Heart left ventricle (tissue), 16 donors: ENCODE results near the gene SPI1. TPM values are rescaled to one million over a fixed set of nuclear protein-coding genes. Genes with fewer than 3 reads are reported as not detected.

Experiments used
- ATAC-seq, 4 donors: fragments of 200-7000 bp; cut with Tn5 transposase; one replicate each; pipeline ENCODE4 v1.9.1; 2020 to 2022; ENCODE audit warnings: moderate library complexity in 4 of 4, mild to moderate bottlenecking in 3 of 4, moderate number of reproducible peaks in 1 of 4
- DNase-seq, 5 donors: peaks; one replicate each; pipeline ENCODE4 v3.0.0-alpha.2; 2020
- H3K27ac ChIP-seq, 12 donors: fragments of 200-600 bp; sonication (generic) in 4 of 12; one replicate each; pipeline versions ENCODE4 v1.5.0 to v1.8.0; 2016 to 2022; ENCODE audit warnings: mild to moderate bottlenecking in 2 of 12
- H3K27me3 ChIP-seq, 9 donors: fragments of 200-600 bp; sonication (generic) in 2 of 9; one replicate each; pipeline versions ENCODE4 v1.5.1 to v1.8.0; 2016 to 2022; ENCODE audit warnings: mild to moderate bottlenecking in 3 of 9
- H3K36me3 ChIP-seq, 9 donors: fragments of 200-600 bp; sonication (generic) in 2 of 9; one replicate each; pipeline versions ENCODE4 v1.5.0 to v1.8.0; 2018 to 2022; ENCODE audit warnings: mild to moderate bottlenecking in 2 of 9
- H3K4me1 ChIP-seq, 12 donors: fragments of 200-600 bp; sonication (generic) in 4 of 12; one replicate each; pipeline versions ENCODE4 v1.5.0 to v1.8.0; 2016 to 2022; ENCODE audit warnings: mild to moderate bottlenecking in 3 of 12
- H3K4me3 ChIP-seq, 12 donors: fragments of 200-600 bp; sonication (generic) in 4 of 12; one replicate each; pipeline versions ENCODE4 v1.5.0 to v1.8.0; 2017 to 2022; ENCODE audit warnings: mild to moderate bottlenecking in 9 of 12, moderate library complexity in 4 of 12
- H3K9me3 ChIP-seq, 12 donors: fragments of 200-600 bp; sonication (generic) in 4 of 12; one replicate each; pipeline versions ENCODE4 v1.5.0 to v1.8.0; 2016 to 2022; ENCODE audit warnings: mild to moderate bottlenecking in 1 of 12
- CTCF ChIP-seq, 12 donors: fragments of 200-600 bp; sonication (generic) in 4 of 12; IDR thresholded peaks; one replicate each; pipeline versions ENCODE4 v1.5.0 to v1.8.0; 2018 to 2022; ENCODE audit warnings: antibody characterized with exemption in 12 of 12, mild to moderate bottlenecking in 5 of 12
- POLR2A ChIP-seq, 2 donors: fragments of 450-650 bp; IDR thresholded peaks; one replicate each; pipeline ENCODE4 v1.6.1; 2017; ENCODE audit warnings: antibody characterized with exemption in 2 of 2, mild to moderate bottlenecking in 2 of 2, moderate library complexity in 2 of 2
- WGBS, 4 donors: extraction: QIAGEN DNeasy Blood & Tissue Kit in 2 of 4; methylation state at CpG; one replicate each; pipeline versions ENCODE4 v1.1.5 to v1.1.7; 2013 to 2018; 5-methylcytosine and 5-hydroxymethylcytosine counted together
- intact Hi-C, 10 donors: fragments of 100-400 bp; cut with DNase I; formaldehyde crosslinking; loops; one replicate each; pipeline versions ENCODE4 v1.11.1 to v1.14.2; 2022
- polyA plus RNA-seq, 2 donors: library from polyadenylated mRNA; stranded (reverse); fragments of 200-250 nt; gene quantifications; one replicate each; pipeline ENCODE4 v1.2.3, GENCODE V29; 2013
- total RNA-seq, 9 donors: library from RNA; depleted of rRNA in 2 of 9; stranded (reverse); fragments of >200 nt in 2 of 9; fragmentation: NEBNext Ultra II Directional in 3 of 9; extraction: Animal tissue kit (Norgen Biotek cat#: 25700) in 3 of 9; gene quantifications; one replicate each; pipeline versions ENCODE4 v1.1.0 to v1.2.4, GENCODE V29; 2016 to 2023
- donor health status: ischemic (EF 13 %, LVEDD 7.1; RV severe dilation, severe dysfunction).
- donor health status: healthy with polysubstance abuse.
- donor health status: DM: no; HTN: yes; CAD: no.
- donor health status: DM: no; HTN: no; CAD: no.
- donor health status: ischemic (EF 25% LVEDD 6.9; RV normal size, moderate dysfunction).
- donor health status: ischemic (EF 25% LVEDD 5.7; RV mildly dilated, moderate dysfunction).
- donor health status: healthy.
- donor health status: DM: yes; HTN: yes; CAD: no.
- donor health status: ischemic (EF 35%, LVEDD 5.7; RV mildly dilated, moderate dysfunction).
- donor health status: nonischemic (EF 11% LVEDD 7.7; RV severe dilation, severe dysfunction).
- donor health status: DM: yes; HTN: yes; CAD: no.
- donor health status: PGD.
- donor health status: ischemic (EF 29% LVEDD 5.4; RV normal size, mild dysfunction).
- donor health status: nonischemic (EF 23%, LVEDD 6.1; RV moderate dilation, normal function).

SPI1 gene
- total and polyA plus RNA-seq, 11 donors: 2.8 to 78.9 (median 8.1) TPM

GRCh38 chr11:47357985-47358730, 20.2 kb downstream of the SPI1 start:
- H3K27me3 ChIP-seq: no peaks in the 10 kb centered on the region
- H3K36me3 ChIP-seq: peaks cover 0 to 10% (median 0%) of the 10 kb centered on the region in 9 donors
- H3K27ac ChIP-seq: no peak overlapping the region
- ATAC-seq (no peak), DNase-seq (peak in 1 of 5 donors; percentile 23)
- TF ChIP-seq CTCF (IDR thresholded peaks at IDR 0.05): no peak
- no peak for TF ChIP-seq POLR2A (IDR thresholded peaks at IDR 0.05)
- H3K4me1 ChIP-seq: peaks cover 0 to 44% (median 6%) of the 10 kb centered on the region in 12 donors
- H3K9me3 ChIP-seq: no peaks in the 10 kb centered on the region
- intact Hi-C loops: loop anchor here in 6 of 10 donors (5.0 to 10.0 kb wide), 10 partner anchors 71 to 473 kb away; partner anchors contain the start of genes NR1H3 (in 2 of the 6), ARFGAP2 (in 1 of the 6) and MADD (in 1 of the 6)
- no peak overlapping the region for H3K4me3 ChIP-seq
- WGBS, 4 donors: 90 to 94% (median 92%) methylated on average over 6 of the region's 6 CpGs

- Histone ChIP-seq H3K36me3 (peaks cover 0 to 10% (median 0%) of the 10 kb centered on the region in 9 donors), H3K4me3 (no peak overlapping the region), H3K27ac (no peak overlapping the region), H3K27me3 (no peaks in the 10 kb centered on the region), H3K4me1 (peaks cover 0 to 44% (median 7%) of the 10 kb centered on the region in 12 donors), H3K9me3 (no peaks in the 10 kb centered on the region)
- TF ChIP-seq POLR2A (IDR thresholded peaks at IDR 0.05) (no peak), CTCF (IDR thresholded peaks at IDR 0.05) (no peak)
- no peak for ATAC-seq
- 90 to 100% (median 96%) methylated on average over 1 of the region's 1 CpG for WGBS, 4 donors
- intact Hi-C loops: loop anchor here in 6 of 10 donors (5.0 to 10.0 kb wide), 10 partner anchors 70 to 472 kb away; partner anchors contain the start of genes NR1H3 (in 2 of the 6), ARFGAP2 (in 1 of the 6) and MADD (in 1 of the 6)
- DNase-seq: no peak
These were observed 21.4 kb downstream of the SPI1 start for GRCh38 chr11:47356998-47357329.

GRCh38 chr11:47356129-47356997, 22.0 kb downstream of the SPI1 start:
- TF ChIP-seq CTCF (IDR thresholded peaks at IDR 0.05) (no peak), POLR2A (IDR thresholded peaks at IDR 0.05) (no peak)
- H3K27ac ChIP-seq: no peak overlapping the region
- H3K4me3 ChIP-seq: no peak overlapping the region
- H3K9me3 ChIP-seq: no peaks in the 10 kb centered on the region
- peak in 2 of 5 donors; percentile 17 to 23 for DNase-seq
- intact Hi-C loops: loop anchor here in 6 of 10 donors (5.0 to 10.0 kb wide), 10 partner anchors 69 to 472 kb away; partner anchors contain the start of genes NR1H3 (in 2 of the 6), ARFGAP2 (in 1 of the 6) and MADD (in 1 of the 6)
- H3K36me3 ChIP-seq: peaks cover 0 to 7% (median 0%) of the 10 kb centered on the region in 9 donors
- 83 to 95% (median 90%) methylated on average over 9 of the region's 9 CpGs for WGBS, 4 donors
- H3K4me1 ChIP-seq: peaks cover 0 to 41% (median 7%) of the 10 kb centered on the region in 12 donors
- H3K27me3 ChIP-seq: no peaks in the 10 kb centered on the region
- no peak for ATAC-seq
